Breast epithelium (tissue), 3 donors: ENCODE data around the gene DNAH10.

Experiments
- CTCF ChIP-seq, 3 donors: fragments of 450-650 bp; IDR thresholded peaks; one replicate each; pipeline ENCODE4 v1.5.1; 2016 to 2017; ENCODE audit warnings: antibody characterized with exemption in 3 of 3, mild to moderate bottlenecking in 3 of 3, moderate library complexity in 3 of 3
- POLR2A ChIP-seq: fragments of 450-650 bp; IDR thresholded peaks from one replicate; pipeline ENCODE4 v1.6.1; 2016; ENCODE audit warnings: antibody characterized with exemption, mild to moderate bottlenecking, moderate library complexity

DNA sequence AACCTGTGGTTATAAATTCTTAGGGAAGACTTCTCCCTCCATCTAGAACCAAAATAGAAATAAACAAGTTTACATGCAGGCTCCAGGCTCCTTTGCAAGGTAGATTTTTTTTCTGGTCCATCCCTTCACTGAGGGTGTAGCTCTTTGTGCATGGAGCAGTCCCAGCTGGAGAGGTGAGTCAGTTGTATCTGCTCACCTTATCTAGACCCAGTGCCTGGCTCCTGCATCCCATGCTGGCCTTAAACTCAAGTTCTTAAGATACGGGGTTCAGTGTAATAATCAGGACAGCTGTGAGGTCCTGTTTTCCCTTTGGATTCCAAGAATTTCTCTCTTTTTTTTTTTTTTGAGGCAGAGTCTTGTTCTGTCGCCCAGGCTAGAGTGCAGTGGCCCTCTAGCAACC is 35.1 kb upstream of the DNAH10 start:
- TF ChIP-seq CTCF (IDR thresholded peaks at IDR 0.05) (no peak), POLR2A (no peak)
